Choroid plexus epithelial cell (primary cell): ENCODE results near the gene MIA2.
"Not testable (repeated sequence)": the region's sequence is repeated elsewhere in the genome, so short reads cannot be mapped to it uniquely, and the experiment has no call there.

Experiments
- DNase-seq: peaks from one replicate; pipeline ENCODE4 v3.0.0-alpha.2; 2010; ENCODE audit warnings: low read depth
- H3K4me3 ChIP-seq: 2 replicates; pipeline ENCODE4 v1.5.1; 2011; ENCODE audit warnings: low read depth, mild to moderate bottlenecking, control low read depth, low read length, moderate library complexity
- TF ChIP-seq, protein P1 (sequence below): conservative IDR thresholded peaks from 2 replicates; pipeline ENCODE4 v1.5.1; 2011; ENCODE audit warnings: low read depth, mild to moderate bottlenecking, control low read depth, inconsistent platforms, low read length, moderate library complexity

The MIA2 gene

DNA sequence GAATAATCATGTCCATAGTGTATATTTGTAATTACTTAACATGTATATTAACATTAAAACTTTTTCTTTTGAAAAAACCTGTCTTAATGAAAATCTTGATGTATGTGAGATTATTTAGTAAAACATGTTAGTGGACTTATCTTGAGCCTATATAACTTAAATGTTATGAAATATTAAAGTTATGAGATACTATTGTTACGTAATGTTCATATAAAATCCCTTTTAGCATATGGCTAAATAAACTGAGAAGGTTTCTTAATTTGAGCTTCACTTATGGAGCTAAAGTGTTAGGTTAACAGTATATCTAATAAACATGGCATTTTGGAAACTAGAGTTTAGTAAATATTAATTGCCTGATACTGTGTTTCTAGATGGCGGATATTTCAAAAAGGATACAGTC lies 59.9 kb downstream of the MIA2 start:
- TF ChIP-seq, protein P1, sequence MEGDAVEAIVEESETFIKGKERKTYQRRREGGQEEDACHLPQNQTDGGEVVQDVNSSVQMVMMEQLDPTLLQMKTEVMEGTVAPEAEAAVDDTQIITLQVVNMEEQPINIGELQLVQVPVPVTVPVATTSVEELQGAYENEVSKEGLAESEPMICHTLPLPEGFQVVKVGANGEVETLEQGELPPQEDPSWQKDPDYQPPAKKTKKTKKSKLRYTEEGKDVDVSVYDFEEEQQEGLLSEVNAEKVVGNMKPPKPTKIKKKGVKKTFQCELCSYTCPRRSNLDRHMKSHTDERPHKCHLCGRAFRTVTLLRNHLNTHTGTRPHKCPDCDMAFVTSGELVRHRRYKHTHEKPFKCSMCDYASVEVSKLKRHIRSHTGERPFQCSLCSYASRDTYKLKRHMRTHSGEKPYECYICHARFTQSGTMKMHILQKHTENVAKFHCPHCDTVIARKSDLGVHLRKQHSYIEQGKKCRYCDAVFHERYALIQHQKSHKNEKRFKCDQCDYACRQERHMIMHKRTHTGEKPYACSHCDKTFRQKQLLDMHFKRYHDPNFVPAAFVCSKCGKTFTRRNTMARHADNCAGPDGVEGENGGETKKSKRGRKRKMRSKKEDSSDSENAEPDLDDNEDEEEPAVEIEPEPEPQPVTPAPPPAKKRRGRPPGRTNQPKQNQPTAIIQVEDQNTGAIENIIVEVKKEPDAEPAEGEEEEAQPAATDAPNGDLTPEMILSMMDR, result no peak
- no peak for DNase-seq
- H3K4me3 ChIP-seq, result no peak overlapping the region

GRCh38 chr14:39300389-39300788 lies 66.7 kb downstream of the MIA2 start:
- not testable (repeated sequence) for H3K4me3 ChIP-seq, DNase-seq

DNA sequence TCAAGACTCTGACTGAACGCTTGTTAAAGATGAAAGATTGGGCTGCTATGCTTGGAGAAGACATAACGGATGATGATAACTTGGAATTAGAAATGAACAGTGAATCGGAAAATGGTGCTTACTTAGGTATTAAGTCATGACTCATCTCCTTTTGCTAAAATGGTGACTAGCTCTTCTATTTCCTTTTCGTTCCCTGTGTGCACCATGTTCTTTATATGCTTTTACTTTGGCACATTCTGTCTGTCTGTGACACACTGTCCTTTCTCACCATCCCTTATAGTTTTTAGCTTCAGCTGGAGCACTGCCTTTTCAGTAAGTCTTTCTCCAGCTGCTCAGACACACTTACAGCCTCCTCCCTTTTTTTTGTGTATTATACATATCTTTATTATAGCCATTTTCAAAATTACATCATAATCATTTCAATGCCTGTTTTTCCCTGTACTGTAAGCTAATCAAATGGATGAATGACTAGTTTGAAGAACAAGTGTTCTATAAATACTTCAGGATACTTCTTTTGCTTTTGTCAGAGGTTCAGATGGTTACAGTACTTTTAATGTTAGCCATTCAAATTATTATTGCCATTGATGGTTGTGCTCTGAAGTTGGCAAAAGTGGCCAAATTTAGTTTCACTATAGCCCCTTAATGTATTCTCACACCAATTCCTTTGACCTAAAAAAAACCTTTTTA lies 68.6 kb downstream of the MIA2 start:
- TF ChIP-seq, protein P1, result no peak
- DNase-seq, result no peak
- H3K4me3 ChIP-seq, result no peak overlapping the region

DNA sequence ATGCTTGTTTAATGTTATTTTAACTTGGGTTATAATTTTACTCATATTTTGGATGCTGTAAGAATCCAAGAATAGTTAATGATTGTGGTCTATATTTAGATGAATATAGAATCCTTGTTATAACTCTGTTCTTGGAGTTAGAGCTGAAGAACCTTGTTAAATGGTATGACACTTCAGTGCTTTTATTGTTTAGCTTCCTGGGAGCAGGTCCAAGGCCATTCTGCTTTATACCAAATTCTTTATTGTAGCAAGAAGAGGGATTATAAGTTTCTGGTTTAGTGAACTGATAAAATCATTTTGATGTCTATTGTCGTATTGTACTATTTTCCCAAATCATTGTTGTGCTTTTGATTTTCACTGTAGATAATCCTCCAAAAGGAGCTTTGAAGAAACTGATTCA lies 69.4 kb downstream of the MIA2 start:
- TF ChIP-seq, protein P1, result no peak
- H3K4me3 ChIP-seq, result no peak overlapping the region
- no peak for DNase-seq

DNA sequence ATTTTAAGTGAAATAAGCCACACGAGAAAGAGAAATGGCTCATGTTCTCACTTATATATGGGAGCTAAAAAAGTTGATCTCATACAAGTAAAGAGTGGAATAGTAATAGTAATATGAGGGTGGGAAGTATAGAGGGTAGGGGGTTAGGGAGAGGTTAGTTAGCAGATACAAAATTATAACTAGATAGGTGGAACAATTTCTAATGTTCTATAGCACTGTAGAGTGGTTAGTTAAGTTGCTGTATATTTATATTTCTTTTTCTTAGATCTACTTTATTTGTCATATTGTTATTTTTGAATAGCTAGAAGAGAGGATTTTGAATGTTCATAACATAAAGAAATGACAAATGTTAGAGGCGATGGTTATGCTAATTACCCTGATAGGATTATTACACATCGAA lies 74.1 kb downstream of the MIA2 start:
- H3K4me3 ChIP-seq, result no peak overlapping the region
- DNase-seq, result no peak
- TF ChIP-seq, protein P1, result no peak

DNA sequence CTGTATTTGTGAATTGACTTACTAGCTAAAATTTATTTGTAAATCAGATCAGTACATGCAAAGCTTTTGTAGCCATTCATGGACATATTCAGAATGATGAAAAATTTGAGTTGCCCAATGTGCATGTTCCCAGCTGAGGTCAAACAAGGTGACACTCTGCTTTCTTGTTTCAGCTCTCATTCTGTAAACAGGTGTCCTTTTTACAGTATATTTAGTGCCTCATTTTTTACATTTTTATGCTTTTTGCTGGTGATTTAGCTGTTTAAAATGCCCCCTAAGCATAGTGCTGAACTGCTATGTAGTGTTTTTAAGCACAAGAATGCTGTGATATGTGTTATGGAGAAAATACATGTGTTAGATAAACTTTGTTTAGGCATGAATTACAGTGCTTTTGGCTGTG lies 76.3 kb downstream of the MIA2 start:
- H3K4me3 ChIP-seq, result no peak overlapping the region
- peak; percentile 50 for DNase-seq
- TF ChIP-seq, protein P1, result no peak

DNA sequence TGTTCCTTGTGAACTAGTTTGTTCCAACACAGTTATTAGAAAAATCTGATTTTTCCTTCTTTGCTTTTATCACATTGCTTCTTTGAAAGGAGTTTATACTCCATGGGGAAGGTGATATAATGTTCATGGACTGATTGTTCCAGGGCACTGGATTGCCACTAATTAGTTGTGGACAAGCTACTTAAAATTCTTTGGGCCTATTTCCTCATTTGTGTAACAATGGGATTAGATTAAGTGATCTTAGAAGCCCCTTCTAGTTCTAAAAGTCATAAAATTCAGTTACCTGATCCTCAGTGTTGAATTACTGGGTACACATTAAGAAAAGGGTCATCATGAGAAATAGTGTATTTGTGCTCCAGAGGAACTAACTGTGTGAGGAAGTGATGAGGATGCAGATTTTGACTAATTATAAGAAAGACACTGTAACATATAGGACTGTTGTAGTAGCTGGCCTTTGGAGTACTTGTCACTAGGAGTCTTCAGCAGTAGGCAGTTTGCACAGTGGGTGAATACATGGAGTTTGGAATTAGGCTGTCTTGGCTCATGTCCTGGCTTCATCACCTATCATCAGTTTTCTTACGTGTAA lies 82.2 kb downstream of the MIA2 start:
- no peak overlapping the region for H3K4me3 ChIP-seq
- TF ChIP-seq, protein P1, result no peak
- no peak for DNase-seq
